DND-41 (cell line): ENCODE data around the gene GAPDH.
A peak's percentile ranks its signal among the peaks of the same experiment; 100 is the strongest.

ENCODE experiments used
- ATAC-seq: fragments of 200-7000 bp; cut with Tn5 transposase; 3 replicates; pipeline ENCODE4 v1.9.1; 2021; ENCODE audit warnings: low read depth; ENCODE audit not compliant: insufficient read depth
- DNase-seq: peaks from one replicate; pipeline ENCODE4 v3.0.0-alpha.2; 2020
- H2AFZ ChIP-seq: 2 replicates; pipeline ENCODE4 v1.6.0; 2012; ENCODE audit warnings: low read depth, low read length
- H3K27ac ChIP-seq: 2 replicates; pipeline ENCODE4 v1.5.1; 2012; ENCODE audit warnings: low read length, inconsistent platforms
- H3K27me3 ChIP-seq: fragments of 200-600 bp; sonication (generic); 2 replicates; pipeline ENCODE4 v1.6.0; 2012; ENCODE audit warnings: low read length, mild to moderate bottlenecking, inconsistent platforms; ENCODE audit not compliant: insufficient read depth, poor library complexity
- H3K36me3 ChIP-seq: 2 replicates; pipeline ENCODE4 v1.5.1; 2012; ENCODE audit warnings: low read length, inconsistent platforms; ENCODE audit not compliant: insufficient read depth
- H3K4me1 ChIP-seq: 2 replicates; pipeline ENCODE4 v1.5.1; 2012; ENCODE audit warnings: mild to moderate bottlenecking, low read length; ENCODE audit not compliant: insufficient read depth
- H3K4me2 ChIP-seq: 2 replicates; pipeline ENCODE4 v1.6.0; 2012; ENCODE audit warnings: mild to moderate bottlenecking, moderate library complexity, low read length, inconsistent platforms; ENCODE audit not compliant: insufficient read depth
- H3K4me3 ChIP-seq, 2 experiments: fragments of 200-600 bp in 1 of 2; shearing (Covaris generic) in 1 of 2; 2 replicates each; pipeline ENCODE4 v1.5.1; 2012 to 2016; ENCODE audit warnings: inconsistent platforms in 2 of 2, low read length in 2 of 2, mild to moderate bottlenecking in 2 of 2, low read depth in 1 of 2, moderate library complexity in 1 of 2
- H3K79me2 ChIP-seq: 2 replicates; pipeline ENCODE4 v1.6.0; 2012; ENCODE audit warnings: low read length, inconsistent platforms; ENCODE audit not compliant: insufficient read depth
- H3K9ac ChIP-seq: 2 replicates; pipeline ENCODE4 v1.6.0; 2012; ENCODE audit warnings: low read depth, mild to moderate bottlenecking, inconsistent platforms, low read length, moderate library complexity
- H3K9me3 ChIP-seq: 2 replicates; pipeline ENCODE4 v1.5.1; 2012; ENCODE audit warnings: low read length, moderate library complexity, mild to moderate bottlenecking, inconsistent platforms; ENCODE audit not compliant: insufficient read depth, severe bottlenecking
- H4K20me1 ChIP-seq: 2 replicates; pipeline ENCODE4 v1.6.0; 2012; ENCODE audit warnings: low read length; ENCODE audit not compliant: insufficient read depth
- EZH2 ChIP-seq: IDR thresholded peaks from 3 replicates; pipeline ENCODE4 v1.6.1; 2012; ENCODE audit warnings: borderline replicate concordance, low read depth, mild to moderate bottlenecking, moderate library complexity, low read length, inconsistent platforms; ENCODE audit not compliant: severe bottlenecking
- TF ChIP-seq, protein P1 (sequence below): IDR thresholded peaks from 2 replicates; pipeline ENCODE4 v1.5.1; 2012; ENCODE audit warnings: borderline replicate concordance, low read length, moderate library complexity, mild to moderate bottlenecking; ENCODE audit not compliant: poor library complexity, severe bottlenecking; ENCODE audit errors: extremely low read depth

The GAPDH gene

GRCh38 chr12:6551063-6551461 lies 16.7 kb downstream of the GAPDH start:
- Histone ChIP-seq H3K4me2 (no peak overlapping the region), H3K27ac (no peak overlapping the region), H3K4me3 (no peak overlapping the region), H3K27me3 (no peaks in the 10 kb centered on the region), H3K79me2 (peaks cover 61% of the 10 kb centered on the region), H4K20me1 (peaks cover 59% of the 10 kb centered on the region), H3K4me1 (peaks cover 33% of the 10 kb centered on the region), H3K9me3 (no peaks in the 10 kb centered on the region), H3K9ac (no peak overlapping the region), H2AFZ (no peak overlapping the region), H3K36me3 (peaks cover 78% of the 10 kb centered on the region)
- no peak for ATAC-seq
- DNase-seq, result no peak
- TF ChIP-seq, protein P1, sequence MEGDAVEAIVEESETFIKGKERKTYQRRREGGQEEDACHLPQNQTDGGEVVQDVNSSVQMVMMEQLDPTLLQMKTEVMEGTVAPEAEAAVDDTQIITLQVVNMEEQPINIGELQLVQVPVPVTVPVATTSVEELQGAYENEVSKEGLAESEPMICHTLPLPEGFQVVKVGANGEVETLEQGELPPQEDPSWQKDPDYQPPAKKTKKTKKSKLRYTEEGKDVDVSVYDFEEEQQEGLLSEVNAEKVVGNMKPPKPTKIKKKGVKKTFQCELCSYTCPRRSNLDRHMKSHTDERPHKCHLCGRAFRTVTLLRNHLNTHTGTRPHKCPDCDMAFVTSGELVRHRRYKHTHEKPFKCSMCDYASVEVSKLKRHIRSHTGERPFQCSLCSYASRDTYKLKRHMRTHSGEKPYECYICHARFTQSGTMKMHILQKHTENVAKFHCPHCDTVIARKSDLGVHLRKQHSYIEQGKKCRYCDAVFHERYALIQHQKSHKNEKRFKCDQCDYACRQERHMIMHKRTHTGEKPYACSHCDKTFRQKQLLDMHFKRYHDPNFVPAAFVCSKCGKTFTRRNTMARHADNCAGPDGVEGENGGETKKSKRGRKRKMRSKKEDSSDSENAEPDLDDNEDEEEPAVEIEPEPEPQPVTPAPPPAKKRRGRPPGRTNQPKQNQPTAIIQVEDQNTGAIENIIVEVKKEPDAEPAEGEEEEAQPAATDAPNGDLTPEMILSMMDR, result no peak
- TF ChIP-seq EZH2, result no peak

GRCh38 chr12:6551496-6552139 lies 17.3 kb downstream of the GAPDH start:
- TF ChIP-seq, protein P1, result no peak
- no peak for TF ChIP-seq EZH2
- Histone ChIP-seq H3K27me3 (no peaks in the 10 kb centered on the region), H3K4me1 (peaks cover 39% of the 10 kb centered on the region), H3K27ac (no peak overlapping the region), H3K9ac (no peak overlapping the region), H4K20me1 (peaks cover 57% of the 10 kb centered on the region), H3K36me3 (peaks cover 77% of the 10 kb centered on the region), H2AFZ (no peak overlapping the region), H3K4me3 (no peak overlapping the region), H3K4me2 (peak overlapping the region; percentile 46; the same call in 1 of the 2 replicates), H3K9me3 (no peaks in the 10 kb centered on the region), H3K79me2 (peaks cover 61% of the 10 kb centered on the region)
- no peak for DNase-seq
- no peak for ATAC-seq

GRCh38 chr12:6552140-6552551 lies 17.8 kb downstream of the GAPDH start:
- peaks cover 77% of the 10 kb centered on the region for H3K36me3 ChIP-seq
- H3K79me2 ChIP-seq, result peaks cover 61% of the 10 kb centered on the region
- no peaks in the 10 kb centered on the region for H3K9me3 ChIP-seq
- H4K20me1 ChIP-seq, result peaks cover 62% of the 10 kb centered on the region
- H3K27ac ChIP-seq, result no peak overlapping the region
- H3K9ac ChIP-seq, result no peak overlapping the region
- H2AFZ ChIP-seq, result no peak overlapping the region
- H3K27me3 ChIP-seq, result no peaks in the 10 kb centered on the region
- ATAC-seq, result no peak
- no peak for TF ChIP-seq EZH2
- TF ChIP-seq, protein P1, result no peak
- peaks cover 44% of the 10 kb centered on the region for H3K4me1 ChIP-seq
- peak overlapping the region; percentile 46; the same call in 1 of the 2 replicates for H3K4me2 ChIP-seq
- no peak for DNase-seq
- H3K4me3 ChIP-seq, result no peak overlapping the region
